Hematopoietic multipotent progenitor cell (in vitro differentiated cells): ENCODE results near the gene CTSH. TPM values are rescaled to one million over a fixed set of nuclear protein-coding genes. Genes with fewer than 3 reads are reported as not detected.
A peak's percentile ranks its signal among the peaks of the same experiment; 100 is the strongest.

Experiments used
- DNase-seq, 3 donors: peaks; one replicate each; pipeline ENCODE4 v3.0.0-alpha.2; 2011 to 2015; ENCODE audit warnings: low read depth in 2 of 3, low spot score in 2 of 3
- total RNA-seq: library from RNA; depleted of rRNA; stranded (reverse); fragments of >200 nt; gene quantifications from one replicate; pipeline ENCODE4 v1.2.3, GENCODE V29; 2012

CTSH gene, protein sequence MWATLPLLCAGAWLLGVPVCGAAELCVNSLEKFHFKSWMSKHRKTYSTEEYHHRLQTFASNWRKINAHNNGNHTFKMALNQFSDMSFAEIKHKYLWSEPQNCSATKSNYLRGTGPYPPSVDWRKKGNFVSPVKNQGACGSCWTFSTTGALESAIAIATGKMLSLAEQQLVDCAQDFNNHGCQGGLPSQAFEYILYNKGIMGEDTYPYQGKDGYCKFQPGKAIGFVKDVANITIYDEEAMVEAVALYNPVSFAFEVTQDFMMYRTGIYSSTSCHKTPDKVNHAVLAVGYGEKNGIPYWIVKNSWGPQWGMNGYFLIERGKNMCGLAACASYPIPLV
- total RNA-seq = 2.4 TPM

DNA sequence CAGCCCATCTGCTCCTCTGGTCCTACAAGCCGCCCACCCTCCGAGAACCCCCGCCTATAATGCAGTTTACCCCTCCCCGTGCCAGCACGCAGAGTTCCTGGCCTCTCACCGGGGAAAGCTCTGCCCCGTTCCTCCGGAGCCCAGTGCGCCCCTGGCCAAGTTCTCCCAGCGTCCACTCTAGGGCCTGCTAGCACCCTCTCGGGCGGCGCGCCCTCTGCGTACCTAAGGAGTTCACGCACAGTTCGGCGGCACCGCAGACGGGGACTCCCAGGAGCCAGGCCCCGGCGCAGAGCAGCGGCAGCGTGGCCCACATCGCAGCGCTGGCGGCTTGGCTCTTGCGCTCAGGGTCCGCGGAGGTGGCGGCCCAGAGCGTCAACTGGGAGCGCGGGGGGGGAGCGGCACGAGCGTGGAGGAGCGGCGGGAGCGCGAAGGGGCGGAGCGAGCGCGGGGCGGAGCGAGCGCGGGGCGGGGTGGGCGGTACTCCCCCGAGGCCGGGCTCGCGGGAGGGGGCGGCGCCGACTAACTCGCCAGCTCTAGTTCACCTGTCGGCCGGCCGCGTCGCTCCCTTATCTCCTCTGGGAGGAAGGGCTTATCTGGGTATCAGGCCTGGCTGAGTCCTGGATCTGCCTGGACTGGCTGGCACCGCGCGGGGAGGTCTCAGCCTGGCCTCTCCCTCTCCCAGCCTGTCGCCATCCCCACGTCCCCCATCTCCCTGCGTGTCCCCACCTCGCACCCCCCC, at the start of gene CTSH:
CTSH (minus strand) TSS at position 378 of the 739 bp plus-strand sequence; CDS start at position 313, 65 bp downstream.
- DNase-seq = peak; percentile 53 to 65 (median 63)

DNA sequence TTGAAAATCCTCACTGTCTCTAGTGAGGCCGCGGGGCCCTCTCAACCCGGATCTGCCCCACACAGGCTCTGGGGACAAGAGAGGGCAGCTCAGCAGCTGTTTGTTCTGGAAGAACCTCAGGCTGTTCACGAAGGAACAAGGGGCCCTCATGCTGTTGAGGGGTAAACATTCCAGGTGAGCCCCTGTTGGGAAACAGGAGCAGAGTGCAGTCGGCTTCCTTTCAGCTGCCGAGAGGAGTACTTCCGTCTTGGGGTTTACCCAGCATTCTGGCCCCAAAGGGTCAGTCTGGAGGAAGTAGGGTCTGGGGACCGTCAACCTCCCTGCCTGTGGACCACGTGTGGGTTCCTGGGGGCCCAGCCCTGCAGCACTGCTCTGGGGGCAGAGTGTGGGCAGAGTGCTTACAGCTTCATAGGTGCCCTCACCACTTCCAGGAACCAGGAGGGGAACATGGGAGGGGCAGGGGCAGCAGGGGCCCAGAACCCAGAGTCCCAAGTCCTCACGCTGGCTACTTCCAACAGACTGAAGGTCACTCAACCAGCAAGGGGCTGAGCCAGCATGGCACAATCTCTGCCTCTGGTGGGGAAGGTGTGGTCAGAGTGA, 49.2 kb upstream of the CTSH start:
- DNase-seq = no peak

DNA sequence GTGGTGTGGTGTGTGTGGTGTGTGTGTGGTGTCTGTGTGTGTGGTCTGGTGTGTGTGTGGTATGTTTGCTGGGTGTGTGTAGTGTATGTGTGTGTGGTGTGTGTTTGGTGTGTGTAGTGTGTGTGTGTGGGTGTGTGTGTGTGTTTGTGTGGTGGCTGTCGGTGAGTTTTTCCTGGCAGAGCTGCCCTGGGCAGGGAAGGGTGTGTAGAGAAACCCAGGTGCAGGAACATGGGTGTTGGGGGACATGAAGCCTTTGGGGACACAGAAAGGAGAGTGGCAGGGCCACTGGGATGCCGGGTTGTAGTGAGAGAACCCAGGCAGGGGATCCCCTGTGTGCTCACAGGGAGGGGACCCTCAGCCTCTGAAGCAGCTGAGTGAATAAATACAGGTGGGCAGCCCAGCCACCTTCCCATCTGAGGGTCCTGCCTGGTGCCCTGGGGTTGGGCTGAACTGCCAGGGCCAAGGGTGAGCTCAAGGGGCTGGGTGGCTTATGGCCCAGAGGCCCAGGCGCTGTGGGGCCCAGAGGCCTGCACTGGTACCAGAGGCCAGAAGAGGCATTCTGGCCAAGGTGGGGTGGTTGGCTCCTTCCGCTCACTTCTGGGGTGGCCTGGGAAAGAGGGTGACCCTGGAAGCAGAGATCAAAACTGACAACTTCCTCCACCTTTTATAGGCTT, 48.5 kb upstream of the CTSH start:
- DNase-seq = no peak

DNA sequence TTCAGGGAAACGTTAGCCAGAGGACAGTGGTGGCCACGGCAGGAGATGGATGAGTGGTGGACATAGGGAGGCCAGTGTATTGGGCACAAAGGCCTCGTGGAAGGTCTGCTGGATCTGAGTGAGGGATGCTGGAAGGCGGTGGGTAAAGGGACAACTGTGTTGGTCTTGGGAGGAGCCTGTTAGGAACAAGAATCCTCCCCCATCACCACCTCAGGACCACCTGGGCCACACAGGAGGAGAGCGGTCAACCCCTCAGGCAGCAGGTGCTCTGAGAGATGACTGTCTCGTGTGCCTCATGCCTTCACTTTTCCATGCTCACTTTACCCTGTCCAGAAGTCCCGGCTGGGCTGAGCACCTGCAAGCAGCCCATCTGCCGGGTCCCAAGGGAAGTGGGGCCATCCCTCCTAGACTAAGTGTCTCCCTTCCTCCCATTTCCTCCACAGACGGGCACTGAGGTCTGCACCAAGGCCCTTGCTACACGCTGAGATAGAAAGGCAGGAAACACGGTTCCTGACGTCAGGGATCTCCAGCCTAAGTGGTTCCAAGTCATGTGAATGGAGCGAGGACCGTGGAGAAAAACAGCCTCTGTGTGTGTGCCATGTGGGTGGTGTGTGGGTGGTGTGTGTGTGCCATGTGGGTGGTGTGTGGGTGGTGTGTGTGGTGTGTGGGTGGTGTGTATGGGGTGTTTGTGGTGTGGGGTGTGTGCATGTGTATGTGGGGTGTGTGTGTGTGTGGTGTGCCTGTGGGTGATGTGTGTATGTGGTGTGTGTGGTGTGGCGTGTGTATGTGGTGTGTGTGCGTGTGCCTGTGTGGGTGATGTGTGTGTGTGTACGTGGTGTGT, 47.8 kb upstream of the CTSH start:
- DNase-seq = no peak

DNA sequence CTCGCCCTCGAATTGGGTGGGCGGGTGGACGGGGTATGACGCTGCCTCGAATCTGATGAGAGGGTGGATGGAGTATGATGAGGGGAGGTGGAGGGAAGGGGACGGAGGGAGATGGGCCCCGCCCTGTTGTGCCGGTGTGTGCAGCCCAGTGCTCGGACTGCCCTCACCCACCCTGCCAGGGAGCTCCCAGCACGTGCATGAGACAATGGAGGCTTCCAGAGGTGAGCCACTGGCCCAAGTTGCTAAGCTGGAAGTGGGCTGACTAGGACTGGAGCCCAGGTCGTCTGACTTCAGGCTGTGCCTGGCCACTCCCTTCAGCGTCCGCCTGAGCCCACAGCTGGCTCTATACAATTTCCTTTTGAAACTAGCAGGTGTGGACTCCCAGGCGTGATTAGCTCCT, 47.0 kb upstream of the CTSH start:
- DNase-seq = no peak

DNA sequence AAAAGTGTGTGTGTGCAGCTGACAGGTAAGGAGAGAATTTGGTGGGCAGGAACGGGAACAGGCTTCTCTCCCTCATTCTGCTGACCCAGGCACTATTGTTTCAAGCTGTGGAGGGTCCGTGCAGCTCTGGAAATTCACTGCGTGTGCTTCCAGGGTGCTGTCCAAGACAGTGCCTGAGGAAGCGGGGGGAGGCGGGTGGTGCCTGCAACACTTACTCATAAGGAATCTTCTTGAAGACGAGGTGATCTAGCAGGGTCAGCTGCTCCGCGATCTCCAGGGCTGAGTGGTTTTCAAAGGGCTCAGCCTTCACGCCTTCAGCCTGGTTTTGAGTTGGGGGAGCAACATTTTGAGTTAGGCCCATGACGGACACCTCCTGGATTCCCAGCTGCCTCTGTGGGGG, 46.6 kb upstream of the CTSH start:
- no peak for DNase-seq

DNA sequence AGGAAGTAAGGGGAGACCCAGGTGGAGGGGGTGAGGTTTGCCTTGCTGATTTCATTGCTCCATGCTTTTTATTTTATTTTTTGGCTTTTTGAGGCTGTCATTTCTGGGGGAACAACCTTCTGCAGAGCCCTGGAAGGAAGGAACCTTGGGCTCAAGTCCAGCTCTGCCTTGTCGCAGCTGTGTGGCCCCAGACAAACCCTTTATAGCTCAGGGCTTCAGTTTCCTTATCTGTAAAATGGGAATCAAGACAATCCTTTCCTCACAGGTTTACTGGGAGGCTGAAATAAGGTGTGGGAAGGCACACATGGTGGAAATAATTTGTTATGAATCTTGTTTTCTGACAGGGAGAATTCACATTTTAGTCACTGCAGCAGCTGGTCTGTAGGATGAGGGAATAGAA, 45.4 kb upstream of the CTSH start:
- DNase-seq = no peak

DNA sequence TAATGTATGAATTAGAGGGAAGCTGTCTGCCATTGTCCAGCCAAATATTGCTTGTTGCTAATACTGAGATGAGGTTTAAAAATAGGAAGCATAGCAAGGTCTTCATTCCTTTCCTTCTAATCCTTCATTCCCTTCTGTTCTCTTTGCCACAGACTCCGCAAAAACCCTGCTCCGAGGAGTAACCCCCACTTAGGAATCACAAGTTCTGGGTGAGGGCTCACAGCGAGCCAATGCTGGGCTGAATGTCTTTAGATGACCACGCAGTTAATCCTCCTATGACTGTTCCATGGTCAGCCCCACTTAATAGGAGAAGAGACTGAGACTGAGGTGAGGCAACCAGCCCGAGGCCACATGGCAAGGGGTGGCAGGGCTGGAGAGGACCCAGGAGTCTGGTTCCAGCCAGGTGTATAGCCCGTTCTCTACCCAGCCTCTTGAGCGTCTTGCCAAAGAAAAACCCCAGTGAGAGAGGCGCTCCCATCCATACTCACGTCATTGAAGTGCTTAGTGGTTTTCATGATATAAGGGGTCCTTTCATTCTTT, 44.9 kb upstream of the CTSH start:
- no peak for DNase-seq

DNA sequence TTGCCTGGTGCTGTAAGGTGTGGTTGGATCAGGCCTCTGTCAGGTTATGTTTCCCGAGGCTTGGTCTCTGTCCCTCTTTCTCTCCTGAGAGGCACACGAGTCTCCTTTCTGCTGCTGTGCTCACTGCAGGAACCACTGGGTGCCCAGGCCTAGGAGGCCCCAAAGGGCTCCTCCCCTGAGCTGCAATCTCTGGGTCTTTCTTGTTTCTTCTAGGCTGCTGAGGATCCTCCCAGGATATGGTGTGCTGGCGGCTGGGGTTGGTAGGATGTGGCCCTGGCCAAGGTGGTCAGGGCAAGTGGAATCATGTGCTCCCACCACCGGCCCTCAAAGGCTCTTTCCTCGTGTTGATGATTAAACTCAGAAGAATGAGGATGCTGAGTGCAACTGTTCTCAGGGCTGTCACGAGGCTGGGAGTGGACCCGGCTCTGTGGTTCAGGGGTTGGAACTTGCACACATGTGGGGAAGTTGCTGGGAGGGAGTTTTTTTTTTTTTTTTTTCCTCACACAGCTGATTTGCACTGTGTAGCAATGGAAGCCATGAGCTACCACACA, 43.6 kb upstream of the CTSH start:
- DNase-seq = peak in 2 of 3 donors; percentile 81 to 91

DNA sequence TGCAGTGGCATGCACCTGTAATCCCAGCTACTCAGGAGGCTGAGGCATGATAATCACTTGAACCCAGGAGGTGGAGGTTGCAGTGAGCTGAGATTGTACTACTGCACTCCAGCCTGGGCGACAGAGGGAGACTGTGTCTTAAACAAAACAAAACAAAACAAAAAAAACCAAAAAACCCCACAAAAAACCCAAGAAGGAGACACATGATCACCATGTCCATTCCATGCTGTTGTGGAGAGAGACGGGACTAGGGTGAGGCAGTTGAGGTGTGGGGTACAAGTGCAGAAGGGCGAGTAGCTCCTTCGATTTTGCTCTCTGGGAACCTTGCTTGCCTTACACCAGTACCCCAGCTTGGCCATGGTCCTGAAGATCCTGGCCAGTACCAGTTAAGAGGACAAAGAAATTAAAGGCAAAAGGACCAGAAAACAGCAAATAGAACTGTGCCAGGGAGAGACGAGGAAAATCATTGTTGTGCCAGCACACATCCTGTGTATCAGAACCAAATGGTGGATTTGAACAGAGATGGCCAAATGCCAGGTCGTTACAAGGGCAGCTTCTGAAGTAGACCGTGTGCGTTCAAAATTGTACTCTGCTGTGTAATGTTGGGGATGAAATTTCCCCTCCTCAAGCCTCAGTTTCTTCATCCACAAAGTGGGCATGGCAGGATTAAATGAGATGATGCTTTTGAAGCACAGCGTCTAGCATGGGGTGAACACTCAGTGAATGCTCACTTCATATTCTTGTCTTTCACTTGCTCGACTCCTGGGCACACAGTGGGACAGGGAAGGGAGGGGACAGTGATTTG, 42.9 kb upstream of the CTSH start:
- DNase-seq = no peak

DNA sequence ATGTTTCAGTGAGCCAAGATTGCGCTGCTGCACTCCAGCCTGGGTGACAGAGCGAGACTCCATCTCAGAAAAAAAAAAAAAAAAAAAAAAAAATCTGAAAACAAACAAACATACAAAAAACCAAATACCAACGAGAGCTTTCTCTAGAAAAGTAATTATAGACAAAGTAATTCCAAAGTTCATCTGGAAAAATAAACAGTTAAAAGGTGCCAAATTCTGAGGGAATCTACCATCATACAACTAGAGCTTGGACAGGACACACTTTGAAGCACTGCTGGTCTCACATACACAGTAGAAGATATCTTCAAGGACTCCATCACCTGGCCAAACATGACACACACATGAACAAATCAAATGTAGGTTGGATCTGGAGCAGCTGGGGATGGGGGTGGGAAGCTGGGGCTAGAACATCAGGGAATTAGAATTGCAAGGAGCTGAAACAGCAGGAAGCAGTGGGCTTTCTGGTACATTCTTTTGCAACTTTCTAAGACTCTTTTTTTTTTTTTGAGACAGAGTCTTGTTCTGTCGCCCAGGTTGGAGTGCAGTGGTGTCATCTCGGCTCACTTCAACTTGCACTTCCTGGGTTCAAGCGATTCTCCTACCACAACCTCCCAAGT, 41.1 kb upstream of the CTSH start:
- no peak for DNase-seq

DNA sequence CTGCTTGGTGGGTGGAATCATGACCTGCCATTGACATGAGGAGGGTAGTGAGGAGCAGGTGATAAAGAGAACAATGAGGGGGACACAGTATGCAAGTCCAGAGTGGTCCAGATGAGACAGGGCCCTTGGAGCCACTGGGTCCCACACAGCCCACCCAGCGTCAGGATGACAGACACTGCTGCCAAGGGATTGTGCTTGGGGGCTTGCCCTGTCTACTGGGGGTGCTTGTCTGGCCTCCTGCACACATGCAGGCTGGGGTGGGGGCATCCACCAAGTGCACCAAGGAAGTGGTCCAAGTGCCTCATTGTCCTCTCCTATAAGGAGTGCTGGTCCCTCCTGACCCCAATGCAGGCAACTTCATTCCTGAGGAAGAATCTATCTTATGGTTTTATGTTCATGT, 39.2 kb upstream of the CTSH start:
- DNase-seq = no peak

DNA sequence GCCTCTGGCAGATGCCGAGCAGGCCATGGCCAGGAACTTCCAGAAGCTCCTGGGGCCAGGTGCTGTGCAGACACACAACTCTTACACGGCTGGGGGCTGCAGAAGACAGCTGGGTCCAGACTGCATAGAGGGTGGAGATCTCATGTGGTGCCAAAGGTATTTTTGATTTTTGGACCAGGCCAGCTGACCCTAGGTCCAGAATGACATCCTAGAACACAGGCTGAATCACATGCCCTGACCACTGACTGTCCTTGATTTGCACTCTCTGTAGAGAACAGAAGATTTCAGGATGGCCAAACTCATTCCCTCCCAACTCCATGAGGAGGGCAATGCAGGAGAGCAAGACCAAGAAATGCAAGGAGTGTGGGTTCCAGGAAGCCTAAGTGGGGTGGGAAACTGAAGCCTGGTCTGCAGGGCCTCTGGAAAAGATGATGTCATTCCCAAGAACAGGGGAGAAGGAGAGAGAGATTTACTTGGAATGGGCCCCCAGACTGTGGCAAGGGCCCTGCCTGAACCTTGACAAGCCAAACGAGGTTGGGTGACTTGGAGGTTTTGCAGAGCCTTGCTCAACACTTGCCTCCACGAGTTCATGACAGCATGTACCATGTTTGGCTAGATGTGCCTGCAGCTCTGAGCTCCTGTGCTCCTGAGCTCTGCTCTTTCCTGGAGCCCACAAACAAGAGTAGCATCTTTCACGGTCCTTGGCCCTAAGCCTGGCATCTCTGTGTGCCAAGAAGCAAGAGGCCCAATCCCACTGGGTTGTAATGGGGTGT, 38.5 kb upstream of the CTSH start:
- no peak for DNase-seq

DNA sequence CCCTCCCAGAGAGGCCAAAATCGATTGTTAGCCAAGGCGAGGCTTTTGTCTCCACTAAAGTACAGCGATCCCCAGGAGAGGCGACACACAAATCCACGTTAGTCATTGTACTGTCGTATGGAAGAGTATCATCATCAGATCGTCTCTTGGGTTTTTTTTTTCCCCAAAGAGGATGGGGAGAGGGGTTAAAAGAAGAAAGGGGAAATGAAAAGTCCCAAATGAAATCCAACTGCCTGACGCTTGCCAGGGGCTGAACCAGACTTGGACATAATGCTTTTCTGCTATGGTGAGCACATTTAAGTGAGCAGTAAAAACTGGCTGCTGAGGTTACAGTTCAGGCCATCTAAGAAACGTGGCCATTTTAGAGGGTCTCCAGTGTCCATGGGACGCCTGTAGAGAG, 37.9 kb upstream of the CTSH start:
- DNase-seq = no peak

DNA sequence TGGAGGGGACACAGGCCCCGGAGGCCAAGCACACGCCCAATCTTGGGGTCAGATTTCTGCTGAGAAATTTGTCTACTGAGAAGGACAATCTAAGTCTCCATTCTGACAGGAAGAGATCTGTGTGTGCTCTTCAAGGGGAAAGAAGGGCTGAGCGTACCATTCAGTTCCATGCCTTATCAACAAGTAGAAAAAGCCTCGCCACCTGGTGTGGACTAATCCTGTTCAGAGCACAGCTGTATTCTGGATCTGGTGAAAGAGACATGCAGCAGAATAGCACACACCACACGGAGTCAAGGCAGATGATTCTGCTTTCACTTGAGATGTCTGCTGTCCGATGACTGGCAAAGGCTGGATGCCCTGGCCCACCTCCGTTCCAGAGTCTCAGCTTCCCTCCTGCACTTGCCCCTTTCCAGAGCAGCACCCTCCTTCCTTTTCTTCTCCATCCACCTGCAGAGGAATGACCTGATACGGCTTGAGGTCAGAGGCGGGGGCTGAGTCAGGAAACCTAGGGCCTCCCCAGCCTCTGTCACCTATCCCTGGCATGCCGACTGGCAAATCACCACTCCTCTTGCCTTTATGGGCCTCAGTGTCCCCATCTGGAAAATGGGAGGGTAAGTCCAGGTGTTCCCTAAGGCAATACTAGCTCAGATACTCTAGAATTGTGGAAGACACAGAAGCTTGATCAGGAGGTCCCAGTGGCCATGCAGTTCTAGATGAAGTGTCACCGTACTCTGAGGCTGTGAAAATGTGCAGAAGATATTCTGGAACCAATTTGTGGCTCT, 36.9 kb upstream of the CTSH start:
- DNase-seq = no peak

DNA sequence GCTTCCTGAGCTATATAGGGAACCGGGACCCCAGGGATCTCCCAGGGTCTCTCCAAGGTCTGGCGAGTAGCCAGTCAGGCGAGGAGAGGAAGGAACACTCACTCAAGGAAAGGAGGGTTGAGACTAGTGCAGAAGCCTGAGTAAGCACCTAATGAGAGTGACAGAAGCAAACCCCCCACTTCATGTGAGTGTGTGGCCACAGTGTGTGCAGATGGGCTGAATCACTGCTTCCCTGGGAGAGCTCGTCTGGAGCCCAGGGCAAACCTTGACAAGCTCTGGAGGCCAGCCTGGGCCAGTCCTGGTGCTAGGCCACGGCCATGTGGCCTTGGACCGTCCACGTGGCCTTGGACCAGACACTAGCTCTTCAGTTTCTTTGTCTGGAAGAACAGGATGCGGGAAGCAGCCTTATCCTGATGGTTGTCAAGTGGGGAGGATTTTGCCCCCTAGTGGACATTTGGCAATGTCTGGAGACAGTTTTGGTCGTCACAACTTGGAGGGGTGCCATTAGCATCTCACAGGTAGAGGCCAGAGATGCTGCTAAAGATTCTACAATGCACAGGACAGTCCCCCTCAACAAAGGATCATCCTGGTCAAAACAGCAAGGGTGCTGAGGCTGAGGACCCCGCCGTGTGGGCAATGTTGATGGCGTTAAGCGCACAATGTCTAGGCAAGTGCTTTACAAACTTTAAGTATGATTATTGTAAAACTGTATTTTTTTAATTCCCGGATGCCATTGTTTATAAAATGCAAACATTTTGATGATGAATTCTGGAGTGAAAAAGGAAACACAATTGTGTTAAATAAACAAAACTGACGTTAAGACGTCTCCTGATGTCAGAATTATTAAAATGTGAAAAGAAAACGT, 34.8 kb upstream of the CTSH start:
- DNase-seq = peak in 1 of 3 donors; percentile 46
